ENCODE measurements around the gene GPATCH8.

- TF ChIP-seq, protein P1, sequence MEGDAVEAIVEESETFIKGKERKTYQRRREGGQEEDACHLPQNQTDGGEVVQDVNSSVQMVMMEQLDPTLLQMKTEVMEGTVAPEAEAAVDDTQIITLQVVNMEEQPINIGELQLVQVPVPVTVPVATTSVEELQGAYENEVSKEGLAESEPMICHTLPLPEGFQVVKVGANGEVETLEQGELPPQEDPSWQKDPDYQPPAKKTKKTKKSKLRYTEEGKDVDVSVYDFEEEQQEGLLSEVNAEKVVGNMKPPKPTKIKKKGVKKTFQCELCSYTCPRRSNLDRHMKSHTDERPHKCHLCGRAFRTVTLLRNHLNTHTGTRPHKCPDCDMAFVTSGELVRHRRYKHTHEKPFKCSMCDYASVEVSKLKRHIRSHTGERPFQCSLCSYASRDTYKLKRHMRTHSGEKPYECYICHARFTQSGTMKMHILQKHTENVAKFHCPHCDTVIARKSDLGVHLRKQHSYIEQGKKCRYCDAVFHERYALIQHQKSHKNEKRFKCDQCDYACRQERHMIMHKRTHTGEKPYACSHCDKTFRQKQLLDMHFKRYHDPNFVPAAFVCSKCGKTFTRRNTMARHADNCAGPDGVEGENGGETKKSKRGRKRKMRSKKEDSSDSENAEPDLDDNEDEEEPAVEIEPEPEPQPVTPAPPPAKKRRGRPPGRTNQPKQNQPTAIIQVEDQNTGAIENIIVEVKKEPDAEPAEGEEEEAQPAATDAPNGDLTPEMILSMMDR (conservative IDR thresholded peaks at IDR 0.05; ENCODE audit: low read depth, low read length) = no peak
- TF ChIP-seq EZH2 (IDR thresholded peaks at IDR 0.05; ENCODE audit: borderline replicate concordance, low read depth, low read length, poor library complexity, severe bottlenecking) = no peak
Observed at GRCh38 chr17:44349553-44350070, 153.6 kb downstream of the GPATCH8 start.
